Fibroblast of lung (primary cell): Measurements from ENCODE around the gene ZNF771.
"Not testable (repeated sequence)": the region's sequence is repeated elsewhere in the genome, so short reads cannot be mapped to it uniquely, and the experiment has no call there.

ENCODE experiments used
- EZH2 ChIP-seq: IDR thresholded peaks from 2 replicates; pipeline ENCODE4 v1.5.1; 2012; ENCODE audit warnings: low read length, control low read depth, mild to moderate bottlenecking; ENCODE audit errors: missing control alignments
- TF ChIP-seq, protein P1 (sequence below), 2 donors: IDR thresholded peaks in 1 of 2; conservative IDR thresholded peaks in 1 of 2; 1 replicate in 1 of 2; 2 replicates in 1 of 2; pipeline ENCODE4 v1.5.1; 2011 to 2012; ENCODE audit warnings: low read length in 2 of 2, control low read depth in 1 of 2, inconsistent platforms in 1 of 2, low read depth in 1 of 2, mild to moderate bottlenecking in 1 of 2

DNA sequence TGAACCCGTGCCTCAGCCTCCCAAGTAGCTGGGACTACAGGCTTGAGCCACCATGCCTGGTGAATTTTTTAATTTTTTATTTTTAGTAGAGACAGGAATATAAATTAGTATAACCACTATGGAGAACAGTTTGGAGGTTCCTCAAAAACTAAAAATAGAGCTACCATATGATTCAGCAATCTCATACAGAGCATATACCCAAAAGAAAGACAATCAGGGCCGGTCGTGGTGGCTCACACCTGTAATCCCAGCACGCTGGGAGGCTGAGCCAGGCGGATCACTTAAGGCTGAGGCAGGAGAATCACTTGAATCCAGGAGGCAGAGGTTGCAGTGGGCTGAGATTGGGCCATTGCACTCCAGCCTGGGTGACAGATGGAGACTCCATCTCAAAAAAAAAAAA is 54.0 kb downstream of the ZNF771 start:
- TF ChIP-seq, protein P1, sequence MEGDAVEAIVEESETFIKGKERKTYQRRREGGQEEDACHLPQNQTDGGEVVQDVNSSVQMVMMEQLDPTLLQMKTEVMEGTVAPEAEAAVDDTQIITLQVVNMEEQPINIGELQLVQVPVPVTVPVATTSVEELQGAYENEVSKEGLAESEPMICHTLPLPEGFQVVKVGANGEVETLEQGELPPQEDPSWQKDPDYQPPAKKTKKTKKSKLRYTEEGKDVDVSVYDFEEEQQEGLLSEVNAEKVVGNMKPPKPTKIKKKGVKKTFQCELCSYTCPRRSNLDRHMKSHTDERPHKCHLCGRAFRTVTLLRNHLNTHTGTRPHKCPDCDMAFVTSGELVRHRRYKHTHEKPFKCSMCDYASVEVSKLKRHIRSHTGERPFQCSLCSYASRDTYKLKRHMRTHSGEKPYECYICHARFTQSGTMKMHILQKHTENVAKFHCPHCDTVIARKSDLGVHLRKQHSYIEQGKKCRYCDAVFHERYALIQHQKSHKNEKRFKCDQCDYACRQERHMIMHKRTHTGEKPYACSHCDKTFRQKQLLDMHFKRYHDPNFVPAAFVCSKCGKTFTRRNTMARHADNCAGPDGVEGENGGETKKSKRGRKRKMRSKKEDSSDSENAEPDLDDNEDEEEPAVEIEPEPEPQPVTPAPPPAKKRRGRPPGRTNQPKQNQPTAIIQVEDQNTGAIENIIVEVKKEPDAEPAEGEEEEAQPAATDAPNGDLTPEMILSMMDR (conservative IDR thresholded peaks at IDR 0.05 in 1 of 2, IDR thresholded peaks at IDR 0.05 in 1 of 2; ENCODE audit: low read depth in 1 of 2, low read length in 2 of 2): not testable (repeated sequence)
- not testable (repeated sequence) for TF ChIP-seq EZH2
